GM12873 (cell line): Measurements from ENCODE around the gene MATN3.

Source experiments
- CTCF ChIP-seq: IDR thresholded peaks from 2 replicates; pipeline ENCODE4 v1.5.1; 2012; ENCODE audit warnings: low read depth, mild to moderate bottlenecking, moderate library complexity, low read length, control low read depth; ENCODE audit not compliant: insufficient read depth; ENCODE audit errors: missing control alignments

Gene MATN3

DNA sequence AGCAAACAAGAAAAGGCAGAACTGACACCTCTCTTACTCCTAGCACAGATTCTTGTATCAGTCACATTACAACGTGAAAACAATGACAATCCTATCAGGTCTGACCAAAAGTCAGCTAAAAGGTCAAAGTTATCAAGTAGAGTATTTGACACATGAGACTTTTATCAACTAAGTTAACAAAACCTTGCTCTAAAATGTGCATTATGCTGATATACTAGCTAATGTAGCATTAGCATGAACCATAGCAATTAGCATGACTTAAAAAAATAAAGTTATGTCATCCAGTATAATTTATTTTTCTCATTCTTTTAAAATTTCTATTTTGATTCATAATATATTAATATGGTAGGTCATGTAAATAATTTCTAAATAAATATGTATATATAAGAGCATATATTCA is 69.3 kb downstream of the MATN3 start:
- no peak for TF ChIP-seq CTCF

GRCh38 chr2:19942199-19942598 is 70.3 kb downstream of the MATN3 start:
- no peak for TF ChIP-seq CTCF
